Neural cell (in vitro differentiated cells): ENCODE results near the gene YWHAE.

Source experiments
- CTCF ChIP-seq: fragments of 450-650 bp; IDR thresholded peaks from 2 replicates; pipeline ENCODE4 v1.5.1; 2014; ENCODE audit warnings: antibody characterized with exemption, mild to moderate bottlenecking, moderate library complexity; ENCODE audit not compliant: poor library complexity, severe bottlenecking
- EZH2 ChIP-seq: fragments of 200-600, 300-800 bp; shearing (Covaris generic), sonication (generic); IDR thresholded peaks from 2 replicates; pipeline ENCODE4 v1.6.1; 2014; ENCODE audit warnings: antibody characterized with exemption, low read length, borderline replicate concordance, mild to moderate bottlenecking; ENCODE audit not compliant: insufficient read depth, poor library complexity, severe bottlenecking

DNA sequence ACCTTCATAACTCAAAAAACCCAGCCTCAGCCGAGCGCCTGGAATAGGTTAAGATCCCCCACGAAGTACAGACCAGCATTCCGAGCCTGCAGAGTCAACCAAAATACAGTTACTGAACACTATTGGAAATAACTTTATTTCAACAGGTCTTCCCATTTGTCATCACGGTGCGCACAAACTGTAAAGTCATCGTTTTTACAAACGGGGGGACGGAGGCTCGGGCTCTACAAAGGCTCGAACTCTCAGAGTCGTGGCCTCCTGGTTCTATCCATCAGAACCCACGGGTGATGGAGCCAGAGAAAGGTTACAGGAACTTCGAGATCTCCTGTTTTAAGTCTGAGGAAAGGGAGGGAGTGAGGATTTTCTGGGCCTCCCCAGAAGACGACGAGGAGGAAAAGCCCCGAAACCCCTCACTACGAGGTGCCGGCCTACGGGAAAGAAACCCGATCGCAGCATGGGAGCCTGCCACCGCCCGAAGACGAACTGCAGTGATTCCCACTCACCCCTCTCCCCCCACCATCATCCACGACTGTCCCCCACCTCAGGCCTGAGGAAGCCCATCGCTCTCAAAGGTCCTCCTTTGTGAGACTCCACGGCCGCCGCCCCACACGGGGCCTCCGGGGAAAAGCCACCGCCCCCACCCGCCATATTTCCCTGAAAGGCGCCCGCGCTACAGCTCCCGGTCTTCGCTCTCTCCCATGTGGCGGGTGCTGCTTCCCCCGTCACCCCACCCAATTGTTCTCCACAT is 917 bp downstream of the YWHAE start:
- no peak for TF ChIP-seq EZH2
- no peak for TF ChIP-seq CTCF
